Nucleus accumbens (tissue), 56 donors: Measurements from ENCODE around the gene IBA57.

ENCODE experiments used
- DNase-seq, 56 donors: peaks; one replicate each; lab custom pipeline; 2025; lab: John Stamatoyannopoulos, UW

Gene IBA57

DNA sequence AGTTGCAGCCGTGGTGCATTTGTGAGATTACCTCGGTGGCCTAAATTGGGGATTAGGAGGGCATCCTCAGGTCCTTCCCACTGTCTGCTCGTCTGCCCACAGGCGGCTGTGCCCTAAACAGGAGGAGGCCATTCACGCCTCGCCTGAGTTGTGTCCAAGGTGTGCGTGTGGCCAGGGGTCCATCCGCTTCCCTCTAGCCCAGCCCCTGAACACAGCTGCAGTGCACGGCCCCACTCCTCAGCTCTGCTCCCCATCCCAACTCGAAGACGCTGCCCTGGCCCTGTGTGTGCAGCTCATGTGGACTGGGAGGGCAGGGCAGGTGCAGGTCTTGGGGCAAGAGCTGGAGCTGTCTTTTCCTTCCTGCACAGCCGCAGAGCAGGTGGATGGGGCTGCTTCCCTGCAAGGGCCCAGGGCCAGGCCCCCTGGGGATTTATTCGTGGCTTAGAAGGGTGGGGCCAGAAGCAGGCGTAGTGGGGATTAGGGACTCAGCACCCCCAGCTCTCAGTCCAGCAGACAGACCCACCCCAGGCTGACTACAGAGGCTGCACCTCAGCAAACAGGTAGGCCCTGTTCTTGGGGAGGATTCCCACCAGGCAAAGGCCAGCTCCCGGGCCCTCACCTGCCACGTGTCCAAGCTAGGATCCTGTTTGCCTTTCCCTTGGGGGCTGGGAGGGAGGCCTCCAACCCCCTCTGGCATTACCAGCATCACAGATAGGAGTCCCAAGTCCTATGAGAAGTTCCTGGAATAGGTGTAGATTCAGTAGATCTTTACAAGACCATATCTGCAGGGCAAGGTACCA lies 21.2 kb upstream of the IBA57 start:
- DNase-seq = no peak

- DNase-seq = no peak
Observed at GRCh38 chr1:228144993-228145343, 20.6 kb upstream of the IBA57 start.

DNA sequence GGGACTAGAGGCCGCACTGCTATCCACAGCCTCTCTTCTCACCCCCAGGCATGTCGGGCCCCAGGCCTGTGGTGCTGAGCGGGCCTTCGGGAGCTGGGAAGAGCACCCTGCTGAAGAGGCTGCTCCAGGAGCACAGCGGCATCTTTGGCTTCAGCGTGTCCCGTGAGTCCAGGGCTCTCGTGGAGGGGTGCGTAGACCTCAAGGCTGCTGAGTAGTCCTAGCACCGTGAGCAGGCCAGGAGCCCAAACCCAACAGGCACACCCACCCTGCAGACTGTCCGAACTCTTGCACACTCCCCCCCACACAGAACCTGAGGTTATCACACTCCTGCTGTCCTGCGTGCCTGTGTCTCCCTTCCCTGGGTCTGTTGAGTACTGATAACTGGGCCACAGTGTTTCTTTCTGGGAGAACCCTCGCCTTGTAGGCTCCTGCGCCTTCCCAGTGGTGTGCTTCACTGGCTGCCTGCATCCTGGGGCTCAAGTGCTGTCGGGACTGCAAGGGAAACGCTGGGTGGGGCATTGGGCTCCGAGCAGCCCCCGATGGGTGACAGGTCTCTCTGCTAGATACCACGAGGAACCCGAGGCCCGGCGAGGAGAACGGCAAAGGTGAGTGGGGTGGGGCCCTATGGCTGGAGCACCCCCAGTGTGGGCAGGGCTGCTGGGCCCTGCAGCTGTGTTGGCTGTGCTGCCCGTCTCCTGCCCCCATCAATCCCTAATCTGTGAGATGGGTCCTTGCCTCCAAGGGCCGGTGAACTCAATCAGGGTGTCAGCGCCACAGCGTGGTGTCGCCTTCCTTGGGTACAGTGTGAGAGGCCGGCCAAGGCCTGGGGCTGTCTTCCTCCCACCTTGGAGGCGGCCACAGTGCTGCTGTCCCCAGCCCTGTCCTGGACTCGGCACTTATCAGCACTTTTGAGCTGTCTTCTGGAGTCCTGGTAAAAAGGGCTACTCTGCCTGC lies 19.9 kb upstream of the IBA57 start:
- DNase-seq = no peak

GRCh38 chr1:228146417-228147150 lies 19.0 kb upstream of the IBA57 start:
- DNase-seq = no peak

DNA sequence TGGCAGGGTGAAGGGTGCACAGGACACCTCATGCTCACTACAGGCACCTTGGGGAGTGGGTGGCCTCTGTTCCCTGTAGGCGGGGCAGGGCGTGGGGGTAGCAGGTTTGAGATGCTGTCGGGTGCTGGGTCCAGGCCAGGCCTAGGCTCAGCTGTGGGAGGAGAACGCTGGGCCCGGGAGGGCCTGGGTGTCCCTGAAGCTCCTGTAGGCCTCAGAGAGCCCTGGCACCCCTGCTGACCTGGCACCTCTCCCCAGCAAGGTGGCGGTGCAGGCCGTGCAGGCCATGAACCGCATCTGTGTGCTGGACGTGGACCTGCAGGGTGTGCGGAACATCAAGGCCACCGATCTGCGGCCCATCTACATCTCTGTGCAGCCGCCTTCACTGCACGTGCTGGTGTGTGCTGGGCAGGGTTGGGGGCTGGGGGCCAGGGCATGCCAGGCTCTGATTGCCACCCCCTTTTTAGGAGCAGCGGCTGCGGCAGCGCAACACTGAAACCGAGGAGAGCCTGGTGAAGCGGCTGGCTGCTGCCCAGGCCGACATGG lies 18.4 kb upstream of the IBA57 start:
- DNase-seq = no peak

GRCh38 chr1:228147768-228148167 lies 17.8 kb upstream of the IBA57 start:
- DNase-seq = no peak

- peak in 1 of 56 donors; percentile 13 for DNase-seq
Observed at GRCh38 chr1:228148196-228148861, 17.3 kb upstream of the IBA57 start.

DNA sequence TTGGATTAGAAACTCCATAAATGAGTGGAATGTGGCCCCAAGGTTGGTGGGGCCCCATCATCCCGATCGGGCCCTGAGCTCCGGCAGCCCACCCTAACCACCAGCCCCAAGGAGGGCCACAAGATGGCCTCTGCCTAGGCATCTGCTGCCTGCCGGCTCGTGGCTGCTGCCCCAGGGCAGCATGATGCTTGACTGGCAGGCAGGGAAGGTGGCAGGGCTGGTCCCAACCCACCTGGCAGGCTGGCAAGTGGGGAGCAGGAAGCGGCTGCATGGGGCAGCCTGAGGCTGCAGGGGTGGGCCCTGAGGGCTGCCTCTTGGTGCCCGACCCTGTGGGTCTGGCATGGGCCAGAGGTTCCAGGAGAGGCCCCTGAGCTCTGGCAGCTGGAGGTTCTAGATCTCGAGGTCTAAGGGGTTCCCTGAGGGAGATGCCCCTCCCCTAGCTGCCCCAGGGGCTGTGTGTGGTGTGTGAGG lies 16.6 kb upstream of the IBA57 start:
- DNase-seq = no peak

- peak in 34 of 56 donors; percentile 20 to 86 (median 55) for DNase-seq
Observed at GRCh38 chr1:228149406-228150119, 16.0 kb upstream of the IBA57 start, which contains the start of gene GJC2. Gene GJC2, plus strand, starts transcription at chr1:228149930. Its CDS starts 7,829 bp downstream, at chr1:228157759.

DNA sequence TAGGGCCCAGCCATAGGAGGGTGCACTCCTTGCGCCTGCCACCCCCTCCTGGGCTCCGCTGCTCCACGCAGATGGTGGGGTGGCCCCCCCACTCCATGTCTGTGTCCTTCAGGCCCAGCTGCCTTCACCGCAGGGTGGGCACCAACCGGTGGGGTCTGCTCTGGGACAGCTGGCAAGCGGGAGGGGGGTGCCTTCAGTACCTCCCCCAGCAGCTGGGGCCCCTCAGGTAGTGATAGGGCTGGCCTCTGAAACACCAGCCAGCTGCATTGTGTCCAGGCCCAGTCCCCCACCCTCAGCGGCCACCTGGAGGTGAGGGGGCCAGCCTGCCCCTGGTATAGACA lies 15.5 kb upstream of the IBA57 start:
- peak in 4 of 56 donors; percentile 31 to 58 (median 48) for DNase-seq

GRCh38 chr1:228150461-228151179 lies 15.0 kb upstream of the IBA57 start:
- DNase-seq = peak in 43 of 56 donors; percentile 10 to 82 (median 53)

DNA sequence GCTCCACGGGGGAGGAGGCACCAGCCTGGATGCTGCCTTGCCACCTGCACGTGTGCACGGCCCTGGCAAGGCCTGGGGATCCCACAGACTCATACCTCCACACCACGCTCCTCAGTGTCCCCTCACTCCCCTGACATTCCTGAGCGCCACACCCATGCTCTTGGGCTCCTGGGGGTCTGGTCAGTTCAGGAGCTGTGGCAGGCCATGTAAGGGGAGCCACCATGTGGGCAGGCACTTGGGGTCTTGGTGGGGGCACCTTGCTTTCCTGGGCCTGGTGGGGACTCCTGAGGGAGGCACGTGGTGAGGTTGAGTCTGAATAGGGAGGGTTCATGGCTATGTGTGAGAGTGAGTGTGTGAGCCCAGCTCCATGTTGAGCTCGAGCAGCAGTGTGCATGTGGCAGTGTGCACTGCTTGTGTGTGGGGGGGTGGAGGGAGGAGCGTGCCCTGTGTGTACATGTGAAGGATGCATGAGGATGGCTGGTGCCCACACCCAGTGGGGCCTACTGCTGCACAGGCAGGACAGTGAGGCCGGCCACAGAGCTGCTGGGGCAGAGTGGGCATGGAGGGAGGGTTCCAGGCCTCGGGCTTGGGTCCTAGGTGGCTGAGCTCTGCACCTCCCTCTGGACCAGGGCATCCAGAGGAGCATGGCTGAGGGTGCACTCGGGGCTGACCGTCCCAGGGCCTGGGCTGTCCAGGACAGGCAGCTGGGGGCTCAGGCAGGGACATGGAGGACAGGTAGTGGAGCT lies 14.3 kb upstream of the IBA57 start:
- peak in 1 of 56 donors; percentile 20 for DNase-seq

- DNase-seq = no peak
Observed at GRCh38 chr1:228152097-228152917, 13.3 kb upstream of the IBA57 start.

GRCh38 chr1:228152918-228153258 lies 12.7 kb upstream of the IBA57 start:
- DNase-seq = no peak

DNA sequence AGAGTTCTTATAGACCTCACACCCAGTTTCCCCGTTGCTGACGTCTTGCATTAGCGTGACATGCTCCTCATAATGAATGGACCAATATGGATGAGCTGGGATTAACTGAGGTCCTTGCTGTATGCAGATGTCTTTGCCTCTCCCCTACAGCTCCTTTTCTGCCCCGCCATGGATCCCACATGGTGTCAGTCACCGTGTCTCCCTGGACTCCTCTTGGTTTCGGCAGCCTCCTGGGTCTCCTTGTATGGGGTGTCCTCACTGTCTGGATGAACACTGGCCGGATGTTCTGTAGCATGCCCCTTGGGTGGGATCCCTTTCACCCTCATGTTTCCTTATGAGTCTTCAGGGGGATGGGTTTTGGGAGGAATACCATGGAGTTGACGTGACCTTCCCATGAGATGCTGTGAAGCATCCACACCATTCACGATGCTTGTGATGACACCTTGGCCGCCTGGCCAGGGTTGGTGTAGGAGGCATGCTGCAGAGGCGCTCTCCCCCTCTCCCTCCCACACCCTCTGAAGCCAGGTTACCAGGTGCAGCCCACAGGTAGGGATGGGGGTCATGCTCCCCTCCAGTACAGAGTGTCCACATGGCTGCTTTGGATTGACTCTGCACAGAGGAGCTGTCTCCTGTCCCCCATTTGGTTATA lies 11.5 kb upstream of the IBA57 start:
- DNase-seq = no peak
